ENCODE measurements around the gene KPNA1.
"Not testable (repeated sequence)": the region's sequence is repeated elsewhere in the genome, so short reads cannot be mapped to it uniquely, and the experiment has no call there.

KPNA1 gene

DNA sequence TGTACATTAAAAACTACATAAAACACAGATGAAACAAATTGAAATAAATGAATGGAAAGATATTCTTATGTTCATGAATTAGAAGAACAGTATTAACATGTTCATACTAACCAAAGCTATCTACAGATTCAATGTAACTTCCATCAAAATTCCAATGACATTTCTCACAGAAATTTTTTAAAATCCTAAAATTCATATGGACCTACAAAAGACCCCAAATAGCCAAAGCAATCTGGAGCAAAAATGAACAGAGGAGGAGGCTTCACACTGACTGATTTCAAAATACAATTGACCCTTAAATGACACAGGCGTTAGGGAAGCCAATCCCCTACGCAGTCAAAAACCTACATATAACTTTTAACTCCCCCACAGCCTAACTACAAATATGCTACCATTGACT lies 39.4 kb downstream of the KPNA1 start:
- DNase-seq (ENCODE audit: low spot score), result no peak

DNA sequence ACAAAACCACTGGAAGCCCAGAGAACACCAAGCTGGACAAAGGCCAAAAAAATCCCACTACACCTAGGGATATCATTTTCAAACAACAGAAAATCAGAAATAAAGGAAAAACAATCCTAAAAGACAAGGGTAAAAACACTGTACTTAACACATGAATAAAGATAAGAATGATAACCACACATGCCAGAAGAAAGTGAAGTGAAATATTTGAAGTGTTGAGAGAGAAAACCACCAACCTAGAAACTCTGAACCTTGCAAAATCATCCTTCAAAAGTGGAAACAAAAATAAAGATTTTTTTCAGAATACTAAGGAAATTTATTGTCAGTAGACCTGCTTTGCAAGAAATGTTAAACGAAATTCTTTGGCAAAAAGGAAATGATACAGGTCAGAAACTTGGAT lies 45.1 kb downstream of the KPNA1 start:
- DNase-seq (ENCODE audit: low spot score), result no peak

DNA sequence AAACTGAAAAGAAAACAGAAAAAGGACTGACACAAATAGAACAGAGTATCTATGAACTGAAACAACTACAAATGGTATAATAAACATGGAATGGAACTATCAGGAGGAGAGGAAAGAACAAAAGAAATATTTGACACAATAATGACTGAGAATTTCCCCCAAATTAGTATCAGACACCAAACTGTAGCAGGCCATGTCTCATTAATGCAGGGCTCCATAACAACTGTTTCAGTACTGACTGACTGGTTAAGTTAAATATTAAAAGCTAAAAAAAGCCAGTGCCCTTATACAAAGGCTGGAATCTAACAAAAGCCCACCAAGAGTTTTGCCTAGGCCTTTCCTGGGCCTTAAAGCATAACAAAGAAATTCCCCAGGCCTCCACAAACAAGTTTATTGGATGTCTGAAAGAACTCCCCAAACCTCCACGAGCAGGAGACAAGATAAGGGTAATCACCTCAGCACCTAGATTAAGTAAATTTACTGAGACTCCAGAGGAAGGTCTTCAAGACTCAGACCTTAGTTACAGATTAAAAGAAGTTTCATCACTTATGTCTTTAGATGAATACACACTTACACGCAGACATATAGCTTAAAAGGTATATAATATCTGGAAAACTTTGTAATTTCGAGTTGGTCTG lies 45.7 kb downstream of the KPNA1 start:
- no peak for DNase-seq (ENCODE audit: low spot score)

DNA sequence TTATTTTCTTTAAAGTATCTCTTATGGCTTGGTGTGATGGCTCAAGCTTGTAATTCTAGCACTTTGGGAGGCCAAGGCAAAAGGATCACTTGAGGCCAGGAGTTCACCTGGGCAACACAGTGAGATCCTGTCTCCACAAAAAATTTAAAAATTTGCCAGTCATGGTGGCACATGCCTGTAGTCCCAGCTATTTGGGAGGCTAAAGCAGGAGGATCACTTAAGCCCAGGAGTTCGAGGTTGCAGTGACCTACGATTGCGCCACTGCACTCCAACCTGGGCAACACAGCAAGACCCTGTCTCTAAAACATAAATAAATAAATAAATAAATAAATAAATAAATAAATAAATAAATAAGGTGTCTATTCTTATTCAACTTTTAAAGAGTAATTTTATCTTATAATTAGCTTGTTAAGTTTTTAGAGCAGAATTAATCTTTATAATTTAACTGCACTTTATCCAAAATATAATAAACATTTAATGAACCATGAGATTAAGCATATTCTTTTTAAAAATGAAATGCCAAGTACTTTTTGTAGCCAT lies 48.0 kb downstream of the KPNA1 start:
- no peak for DNase-seq (ENCODE audit: low spot score)

DNA sequence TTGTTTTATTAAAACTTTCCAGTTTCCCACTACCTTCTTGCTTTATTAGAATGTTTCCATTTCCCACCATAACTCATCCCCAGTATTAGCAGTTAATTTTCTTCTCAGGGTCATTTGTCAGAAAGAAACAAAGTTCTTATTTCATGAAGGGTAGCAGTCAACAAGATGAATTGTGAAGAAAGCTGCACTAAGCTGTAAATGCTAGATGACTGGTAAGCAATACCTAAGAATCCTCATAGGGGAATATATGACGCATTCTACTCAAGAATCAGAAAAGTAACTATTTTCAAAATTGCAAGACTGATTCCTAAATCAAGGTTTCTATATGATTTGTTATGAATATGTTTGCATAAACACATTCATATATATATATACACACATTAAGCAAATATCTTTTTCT lies 50.1 kb downstream of the KPNA1 start:
- DNase-seq (ENCODE audit: low spot score), result no peak

DNA sequence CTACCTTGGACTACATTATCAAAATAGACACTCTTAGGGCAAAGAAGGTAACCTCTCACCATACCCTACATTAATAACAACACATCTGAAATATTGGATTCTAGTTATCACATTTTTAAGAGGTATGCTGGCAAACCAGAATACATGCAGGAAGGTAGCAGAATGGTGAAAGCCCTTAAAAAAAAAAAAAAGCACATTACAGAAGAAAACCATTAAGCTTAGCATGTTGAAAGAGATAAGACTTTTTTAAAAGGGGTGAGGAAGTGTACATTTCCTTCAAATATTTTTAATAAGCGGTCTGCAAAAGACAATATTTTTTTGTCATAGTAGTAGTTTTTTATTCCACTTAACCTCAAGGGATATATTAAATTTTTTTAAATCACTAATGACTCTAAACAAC lies 52.3 kb downstream of the KPNA1 start:
- DNase-seq (ENCODE audit: low spot score), result no peak

DNA sequence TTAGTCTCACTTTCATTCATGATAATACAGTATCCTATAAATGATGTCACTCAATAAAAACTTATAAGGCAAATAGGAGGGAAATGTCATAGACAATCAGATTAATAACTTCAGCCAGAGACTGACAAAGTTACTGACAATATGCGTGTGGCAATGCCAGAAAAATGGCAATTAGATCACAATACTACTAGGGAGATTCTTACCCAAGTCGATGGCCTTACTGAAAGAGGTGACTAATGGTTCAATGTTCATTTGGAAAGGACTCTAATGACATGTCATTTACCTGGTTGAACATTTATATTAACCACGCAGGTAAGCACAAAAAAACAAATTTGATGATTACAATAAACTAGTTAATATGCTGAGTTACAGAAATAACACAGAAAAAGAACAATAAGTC lies 52.9 kb downstream of the KPNA1 start:
- no peak for DNase-seq (ENCODE audit: low spot score)

DNA sequence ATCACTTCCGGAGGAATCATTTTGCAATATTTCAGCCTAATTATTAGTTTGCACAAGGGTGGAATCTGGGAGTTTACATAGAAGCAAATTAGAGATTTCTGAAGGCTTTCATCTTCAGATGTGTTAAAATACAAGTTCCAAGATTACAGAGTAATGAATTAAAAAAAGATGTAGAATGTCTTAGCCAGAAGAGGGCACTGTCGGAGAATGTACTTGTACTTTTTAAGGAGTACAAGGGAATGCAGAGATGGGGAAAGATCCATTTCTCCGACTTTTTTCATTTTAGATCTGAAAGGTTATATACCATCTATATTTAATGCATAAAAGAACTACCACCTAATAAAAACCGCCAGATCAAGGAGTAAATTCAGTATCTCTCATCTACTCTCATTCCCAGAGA lies 55.7 kb downstream of the KPNA1 start:
- peak; percentile 21 for DNase-seq (ENCODE audit: low spot score)

DNA sequence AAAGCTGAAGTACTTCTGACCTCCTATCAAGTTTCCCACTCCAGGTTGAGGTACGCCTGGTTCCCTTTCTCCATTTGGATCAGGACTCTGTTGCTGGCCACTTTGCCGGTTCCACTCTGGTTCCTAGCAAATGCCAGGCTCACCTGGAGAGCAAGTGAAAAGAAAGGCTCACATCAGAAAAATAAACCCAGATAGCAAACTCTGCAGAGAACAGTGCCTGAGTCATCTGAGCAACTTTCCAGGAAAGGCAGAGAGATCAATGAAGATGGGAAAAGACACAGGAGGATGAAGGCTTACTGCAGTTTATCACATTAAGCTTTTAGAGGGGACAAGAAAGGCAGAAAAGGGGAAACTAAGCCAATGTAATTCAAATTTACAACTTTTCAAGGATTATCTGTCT lies 57.0 kb downstream of the KPNA1 start:
- no peak for DNase-seq (ENCODE audit: low spot score)

DNA sequence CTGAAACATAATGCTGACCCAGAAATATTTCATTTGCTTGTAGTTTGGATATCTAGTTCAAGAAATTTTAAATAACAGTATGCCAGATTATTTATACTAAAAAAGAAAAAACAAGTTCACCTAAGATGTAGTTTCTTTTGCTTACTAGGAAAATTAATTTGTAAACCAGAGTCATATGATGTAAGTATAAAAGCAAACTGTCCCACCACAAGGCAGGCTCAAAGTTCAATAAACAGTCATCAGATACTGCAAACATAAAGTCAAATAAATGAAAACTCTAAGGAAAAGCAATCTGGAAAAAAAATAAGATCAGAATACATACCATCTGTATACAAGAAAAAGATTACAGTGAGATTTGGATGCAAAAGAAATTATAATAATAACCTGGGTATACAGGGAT lies 58.7 kb downstream of the KPNA1 start:
- no peak for DNase-seq (ENCODE audit: low spot score)

DNA sequence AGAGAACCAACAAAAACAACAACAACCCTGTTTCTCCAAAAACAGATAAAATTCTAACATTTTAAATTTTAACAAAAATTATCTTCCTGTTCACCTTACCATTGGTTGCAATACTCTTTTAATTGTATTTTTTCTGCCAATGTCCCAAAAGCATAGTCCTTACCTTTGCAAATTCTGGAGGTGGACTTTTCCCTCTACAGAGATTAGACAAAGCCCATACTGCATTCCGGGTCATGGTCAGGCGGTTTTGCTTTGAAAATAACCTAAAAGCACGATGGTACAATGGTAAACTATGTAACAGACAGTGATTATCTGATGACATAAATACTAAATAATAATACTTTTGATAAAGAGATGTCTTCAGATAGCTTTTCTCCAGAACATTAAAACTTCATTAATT lies 63.4 kb downstream of the KPNA1 start:
- no peak for DNase-seq (ENCODE audit: low spot score)

DNA sequence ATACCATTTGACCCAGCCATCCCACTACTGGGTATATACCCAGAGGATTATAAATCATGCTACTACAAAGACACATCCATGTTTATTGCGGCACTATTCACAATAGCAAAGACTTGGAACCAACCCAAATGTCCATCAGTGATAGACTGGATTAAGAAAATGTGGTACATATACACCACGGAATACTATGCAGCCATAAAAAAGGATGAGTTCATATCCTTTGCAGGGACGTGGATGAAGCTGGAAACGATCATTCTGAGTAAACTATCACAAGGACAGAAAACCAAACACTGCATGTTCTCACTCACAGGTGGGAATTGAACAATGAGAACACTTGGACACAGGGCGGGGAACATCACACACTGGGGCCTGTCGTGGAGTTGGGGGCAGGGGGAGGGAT lies 66.5 kb downstream of the KPNA1 start:
- DNase-seq (ENCODE audit: low spot score), result not testable (repeated sequence)

DNA sequence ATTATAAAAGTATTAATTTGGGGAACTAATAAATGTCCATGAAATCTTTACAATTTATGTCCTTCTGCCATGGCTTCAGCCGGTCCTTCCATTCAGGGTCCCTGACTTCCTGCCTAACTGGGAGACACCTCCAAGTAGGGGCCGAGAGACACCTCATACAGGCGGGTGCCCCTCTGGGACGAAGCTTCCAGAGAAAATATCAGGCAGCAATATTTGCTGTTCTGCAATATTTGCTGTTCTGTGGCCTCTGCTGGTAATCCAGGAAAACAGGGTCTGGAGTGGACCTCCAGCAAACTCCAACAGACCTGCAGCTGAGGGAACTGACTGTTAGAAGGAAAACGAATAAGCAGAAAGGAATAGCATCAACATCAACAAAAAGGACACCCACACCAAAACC lies 70.2 kb downstream of the KPNA1 start:
- not testable (repeated sequence) for DNase-seq (ENCODE audit: low spot score)

DNA sequence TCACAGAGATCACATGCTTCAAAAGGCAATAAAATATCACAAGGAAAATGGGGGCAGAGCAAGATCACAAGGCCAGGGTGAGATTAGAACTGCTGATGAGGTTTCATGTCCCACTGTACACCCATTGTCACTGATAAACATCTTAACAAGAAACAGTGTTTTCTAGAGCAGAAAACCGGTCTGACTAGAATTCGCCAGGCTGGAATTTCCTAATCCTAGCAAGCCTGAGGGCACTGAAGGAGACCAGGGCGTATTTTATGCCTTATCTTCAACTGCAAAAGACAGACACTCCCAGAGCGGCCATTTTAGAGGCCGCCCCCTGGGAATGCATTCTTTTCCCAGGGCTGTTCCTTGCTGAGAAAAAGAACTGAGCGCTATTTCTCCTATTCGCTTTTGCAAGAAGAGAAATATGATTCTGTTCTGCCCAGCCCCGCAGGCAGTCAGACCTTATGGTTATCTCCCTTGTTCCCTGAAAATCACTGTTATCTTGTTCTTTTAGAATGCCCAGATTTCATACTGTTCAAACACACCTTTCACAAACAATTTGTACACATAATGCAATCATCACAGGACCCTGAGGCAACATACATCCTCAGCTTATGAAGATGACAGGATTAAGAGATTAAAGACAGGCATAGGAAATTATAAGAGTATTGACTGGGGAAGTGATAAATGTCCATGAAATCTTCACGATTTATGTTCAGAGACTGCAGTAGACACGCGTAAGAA lies 70.8 kb downstream of the KPNA1 start:
- DNase-seq (ENCODE audit: low spot score), result not testable (repeated sequence)

DNA sequence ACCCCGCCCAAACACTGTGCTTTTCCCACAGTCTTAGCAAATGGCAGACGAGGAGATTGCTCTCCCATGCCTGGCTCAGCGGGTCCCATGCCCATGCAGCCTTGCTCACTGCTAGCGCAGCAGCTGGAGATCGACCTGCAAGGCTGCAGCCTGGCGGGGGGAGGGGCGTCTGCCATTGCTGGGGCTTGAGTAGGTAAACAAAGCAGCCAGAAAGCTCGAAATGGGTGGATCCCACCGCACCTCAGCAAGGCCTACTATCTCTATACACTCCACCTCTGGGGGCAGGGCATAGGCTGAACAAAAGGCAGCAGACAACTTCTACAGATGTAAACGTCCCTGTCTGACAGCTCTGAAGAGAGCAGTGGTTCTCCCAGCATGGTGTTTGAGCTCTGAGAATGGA lies 71.6 kb downstream of the KPNA1 start:
- DNase-seq (ENCODE audit: low spot score), result no peak

DNA sequence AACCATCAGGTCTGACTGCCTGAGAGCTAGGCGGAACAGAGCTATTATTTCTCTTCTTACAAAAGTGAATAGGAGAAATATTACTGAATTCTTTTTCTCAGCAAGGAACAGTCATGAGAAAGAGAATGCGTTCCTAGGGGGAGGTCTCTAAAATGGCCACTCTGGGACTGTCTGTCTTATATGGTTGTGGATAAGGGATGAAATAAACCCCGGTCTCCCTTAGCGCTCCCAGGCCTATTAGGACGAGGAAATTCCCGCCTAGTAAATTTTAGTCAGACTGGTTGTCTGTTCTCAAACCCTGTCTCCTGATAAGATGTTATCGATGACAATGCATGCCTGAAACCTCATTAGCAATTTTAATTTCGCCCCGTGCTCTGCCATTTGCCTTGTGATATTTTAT lies 78.8 kb downstream of the KPNA1 start:
- DNase-seq (ENCODE audit: low spot score), result no peak

DNA sequence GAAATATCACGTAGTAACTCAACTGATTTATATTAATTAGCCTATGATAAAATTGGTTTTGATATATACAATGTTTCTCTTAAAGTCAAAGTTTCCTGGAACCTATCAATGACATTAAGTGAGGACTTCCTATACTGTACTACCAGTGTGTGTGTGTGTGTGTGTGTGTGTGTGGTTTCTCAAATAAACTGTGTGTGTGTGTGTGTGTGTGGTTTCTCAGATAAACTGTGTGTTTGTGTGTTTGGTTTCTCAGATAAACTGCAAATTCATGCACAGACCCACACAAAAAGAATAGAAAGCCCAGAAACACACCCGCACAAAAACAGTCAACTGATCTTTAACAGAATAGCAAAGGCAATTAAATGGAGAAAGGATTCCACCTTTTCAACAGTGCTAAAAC lies 84.4 kb downstream of the KPNA1 start:
- DNase-seq (ENCODE audit: low spot score), result no peak

DNA sequence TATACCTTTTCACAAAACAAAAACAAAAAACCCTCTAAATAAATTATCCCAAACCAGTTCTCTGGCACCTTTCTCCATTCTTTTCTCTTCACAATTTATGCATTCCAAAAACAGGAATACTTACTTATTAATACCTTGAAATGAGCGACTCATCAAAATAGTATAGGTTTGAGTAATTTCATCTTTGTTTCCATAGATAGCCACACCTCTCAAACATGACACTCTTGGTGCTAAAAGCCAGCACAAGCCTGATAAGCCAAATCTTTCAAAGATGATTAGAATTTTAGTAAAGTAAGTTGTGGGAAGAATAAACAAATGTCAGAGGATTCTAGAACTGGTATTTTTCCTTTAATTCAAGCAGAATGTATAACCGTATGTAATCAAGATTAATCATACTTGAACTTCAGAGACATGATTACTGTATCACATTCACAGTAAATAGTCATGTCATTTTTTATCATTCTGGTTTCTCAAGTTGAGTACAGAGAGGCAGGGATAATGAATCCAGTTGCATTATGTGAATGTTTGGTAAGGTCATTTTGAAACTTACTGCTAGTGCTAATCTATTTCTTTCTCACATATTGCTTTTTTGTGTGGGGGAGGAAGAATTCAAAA lies 86.8 kb downstream of the KPNA1 start:
- DNase-seq (ENCODE audit: low spot score), result no peak

DNA sequence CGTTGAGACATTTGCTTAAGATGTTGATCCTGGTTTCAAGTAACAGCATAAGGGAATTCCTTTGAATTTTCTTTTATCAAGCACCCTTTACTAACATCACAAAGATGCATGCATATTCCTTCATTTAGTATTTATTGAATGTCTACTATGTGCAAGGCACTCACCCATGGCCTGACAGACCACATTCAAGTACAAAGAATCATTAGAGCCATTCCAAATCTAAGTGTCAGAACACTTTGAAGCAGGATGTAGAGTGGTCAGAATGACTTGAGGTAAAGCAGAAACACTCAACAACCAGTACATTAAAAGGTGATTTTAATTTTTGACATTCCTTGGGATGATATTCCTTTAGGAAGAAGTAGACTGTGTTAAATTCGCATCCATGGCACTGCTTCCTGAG lies 92.9 kb downstream of the KPNA1 start:
- no peak for DNase-seq (ENCODE audit: low spot score)

DNA sequence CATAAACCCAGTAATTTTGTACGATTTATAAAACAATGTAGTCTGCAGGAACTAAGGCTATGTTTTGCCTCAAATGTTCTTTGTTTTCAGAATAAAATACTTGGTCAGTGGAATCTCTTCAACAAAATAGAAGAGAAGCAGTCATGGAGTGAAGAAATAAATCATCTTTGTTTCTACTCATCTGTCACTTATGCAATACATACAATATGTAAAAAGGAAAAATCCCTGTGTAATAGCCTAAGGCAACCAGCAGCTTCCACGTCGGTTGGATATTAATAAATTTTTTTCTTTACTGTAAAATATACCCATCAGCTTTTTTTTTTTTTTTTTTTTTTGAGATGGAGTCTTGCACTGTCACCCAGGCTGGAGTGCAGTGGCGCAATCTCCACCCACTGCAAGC lies 93.6 kb downstream of the KPNA1 start:
- no peak for DNase-seq (ENCODE audit: low spot score)

DNA sequence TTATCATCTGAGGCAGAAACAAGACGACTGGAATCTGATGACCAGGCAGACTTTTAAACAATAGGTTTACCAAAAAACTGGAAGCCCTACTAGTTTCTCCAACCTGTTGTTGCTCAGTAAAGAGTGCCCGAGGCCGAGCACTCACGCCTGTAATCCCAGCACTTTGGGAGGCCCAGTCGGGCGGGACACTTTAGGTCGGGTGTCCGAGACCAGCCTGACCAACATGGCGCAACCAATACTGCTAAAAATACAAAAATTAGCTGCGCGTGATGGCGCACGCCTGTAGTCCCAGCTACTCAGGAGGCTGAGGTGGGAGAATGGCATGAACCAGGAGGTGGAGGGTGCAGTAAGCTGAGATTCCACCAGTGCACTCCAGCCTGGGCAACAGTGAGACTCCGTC lies 97.8 kb downstream of the KPNA1 start:
- DNase-seq (ENCODE audit: low spot score), result no peak

DNA sequence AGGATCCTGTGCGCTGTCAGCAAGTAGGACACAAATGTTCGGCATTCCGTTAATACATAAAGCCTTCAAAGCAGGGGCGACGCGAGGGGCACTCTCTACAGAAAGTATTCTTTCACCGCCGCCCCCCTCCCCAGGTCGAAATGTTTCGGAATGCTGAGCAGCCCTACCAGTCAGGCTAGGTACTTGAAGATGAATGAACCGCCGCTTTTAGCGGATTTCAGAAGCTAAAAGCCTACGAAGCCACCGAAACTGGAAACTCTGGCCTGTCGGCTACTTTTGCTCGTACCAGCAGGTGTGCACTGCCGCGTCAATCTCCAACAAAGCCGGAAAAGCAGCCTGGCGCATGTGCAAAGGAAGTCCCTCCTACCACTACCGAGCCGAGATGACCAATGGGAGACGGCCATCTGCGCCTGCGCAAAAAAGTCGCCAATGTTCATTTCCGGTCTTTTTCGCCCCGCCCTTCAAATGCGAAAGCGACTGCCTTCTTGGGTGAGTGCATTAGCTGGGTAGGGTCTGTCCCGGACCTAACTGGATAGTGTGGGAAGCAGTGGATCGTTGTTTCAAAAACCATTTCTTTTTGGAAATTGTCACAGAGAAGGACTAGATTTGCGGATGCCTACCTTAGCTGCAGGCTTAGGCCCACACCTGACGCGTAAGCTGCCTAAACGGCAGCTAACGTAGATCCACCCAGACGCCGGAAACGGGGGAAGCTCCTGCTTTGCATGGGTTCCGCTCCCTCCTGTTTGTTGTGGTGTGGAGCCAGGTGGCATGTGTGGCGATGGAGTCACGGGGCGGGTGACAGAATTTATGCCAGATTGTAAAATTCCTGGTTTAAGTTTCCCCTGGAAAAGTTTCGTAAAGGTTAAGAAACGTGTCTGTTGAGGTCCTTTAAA lies 98.7 kb downstream of the KPNA1 start, which contains the start of gene WDR5B:
Gene WDR5B, minus strand, starts transcription at position 301 of the 893 bp plus-strand sequence. CDS start 534 bp downstream, outside the sequence.
- peak; percentile 97 for DNase-seq (ENCODE audit: low spot score)

Data from putamen (tissue), 1 donor.